ENCODE results near the gene PTGER2.
A peak's percentile ranks its signal among the peaks of the same experiment; 100 is the strongest.

The PTGER2 gene

GRCh38 chr14:52304248-52304904 lies 9.7 kb upstream of the PTGER2 start:
- TF ChIP-seq CTCF (conservative IDR thresholded peaks at IDR 0.05; ENCODE audit: control insufficient read depth, insufficient read depth, low read depth, low read length): no peak
- DNase-seq (ENCODE audit: low read depth): peak; percentile 44
- H3K4me3 ChIP-seq (ENCODE audit: control insufficient read depth, low read depth, low read length): no peak overlapping the region

DNA sequence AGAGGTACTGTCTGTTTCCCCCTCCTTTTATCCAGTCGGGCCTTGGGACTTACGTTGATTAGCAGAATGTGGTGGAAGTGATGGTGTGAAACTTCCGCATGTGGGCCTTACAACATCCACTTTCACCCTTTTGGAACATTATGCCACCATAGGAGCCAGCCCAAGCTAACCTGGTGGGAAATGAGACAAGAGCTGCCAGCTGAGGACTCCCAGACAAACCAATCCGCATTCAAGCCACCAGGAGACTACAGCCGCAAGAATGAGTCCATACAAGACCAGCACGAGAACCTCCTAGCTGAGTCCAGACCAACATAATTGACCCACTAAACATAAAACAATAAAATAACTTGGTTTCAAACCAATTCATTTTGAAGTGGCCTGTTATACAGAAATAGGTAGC lies 9.1 kb upstream of the PTGER2 start:
- H3K4me3 ChIP-seq (ENCODE audit: control insufficient read depth, low read depth, low read length): no peak overlapping the region
- DNase-seq (ENCODE audit: low read depth): no peak
- TF ChIP-seq CTCF (conservative IDR thresholded peaks at IDR 0.05; ENCODE audit: control insufficient read depth, insufficient read depth, low read depth, low read length): no peak

DNA sequence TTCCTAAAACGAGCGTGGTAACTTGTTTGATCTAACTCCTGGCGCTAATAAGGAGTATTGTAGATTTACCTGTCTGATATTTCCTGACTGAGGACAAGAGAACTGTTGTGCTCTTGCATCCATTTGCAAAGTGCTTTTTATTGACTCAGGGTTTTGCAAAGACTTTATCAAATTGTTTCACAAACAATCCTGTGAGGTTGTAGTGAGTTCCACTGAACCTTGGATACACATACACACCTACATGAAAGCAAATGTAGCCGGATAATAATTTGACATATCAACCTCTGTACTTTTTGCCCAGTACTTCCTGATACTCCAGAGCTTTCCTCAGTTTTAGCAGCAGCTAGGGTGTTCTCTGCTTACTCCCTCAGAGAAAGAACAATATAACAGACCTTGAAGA lies 6.7 kb upstream of the PTGER2 start:
- no peak for TF ChIP-seq CTCF (conservative IDR thresholded peaks at IDR 0.05; ENCODE audit: control insufficient read depth, insufficient read depth, low read depth, low read length)
- no peak for DNase-seq (ENCODE audit: low read depth)
- no peak overlapping the region for H3K4me3 ChIP-seq (ENCODE audit: control insufficient read depth, low read depth, low read length)

- DNase-seq (ENCODE audit: low read depth): peak; percentile 29
- H3K4me3 ChIP-seq (ENCODE audit: control insufficient read depth, low read depth, low read length): no peak overlapping the region
- TF ChIP-seq CTCF (conservative IDR thresholded peaks at IDR 0.05; ENCODE audit: control insufficient read depth, insufficient read depth, low read depth, low read length): no peak
These were observed 6.2 kb upstream of the PTGER2 start for GRCh38 chr14:52307905-52308304.

GRCh38 chr14:52310541-52310940 lies 3.6 kb upstream of the PTGER2 start:
- no peak overlapping the region for H3K4me3 ChIP-seq (ENCODE audit: control insufficient read depth, low read depth, low read length)
- DNase-seq (ENCODE audit: low read depth): no peak
- TF ChIP-seq CTCF (conservative IDR thresholded peaks at IDR 0.05; ENCODE audit: control insufficient read depth, insufficient read depth, low read depth, low read length): no peak

GRCh38 chr14:52312931-52313355 lies 1.2 kb upstream of the PTGER2 start:
- H3K4me3 ChIP-seq (ENCODE audit: control insufficient read depth, low read depth, low read length): peak overlapping the region; percentile 75
- no peak for TF ChIP-seq CTCF (conservative IDR thresholded peaks at IDR 0.05; ENCODE audit: control insufficient read depth, insufficient read depth, low read depth, low read length)
- peak; percentile 62 for DNase-seq (ENCODE audit: low read depth)

- TF ChIP-seq CTCF (conservative IDR thresholded peaks at IDR 0.05; ENCODE audit: control insufficient read depth, insufficient read depth, low read depth, low read length): no peak
These were observed 650 bp upstream of the PTGER2 start for GRCh38 chr14:52313462-52313861.

More at GRCh38 chr14:52313462-52313861, 650 bp upstream of the PTGER2 start:
- DNase-seq (ENCODE audit: low read depth): peak; percentile 61
- H3K4me3 ChIP-seq (ENCODE audit: control insufficient read depth, low read depth, low read length): peak overlapping the region; percentile 75

All from fibroblast of mammary gland (primary cell).